ENCODE data around the gene OPCML. TPM values are rescaled to one million over a fixed set of nuclear protein-coding genes. Genes with fewer than 3 reads are reported as not detected.

The OPCML gene
- total and polyA plus RNA-seq, 2 donors (not counting 1 experiment from before 2014, with no cell fraction given): 0.99 to 2.8 TPM

- no peaks in the 10 kb centered on the region for H3K27me3 ChIP-seq (ENCODE audit: control insufficient read depth, insufficient read depth, low read length)
- H4K20me1 ChIP-seq (ENCODE audit: control insufficient read depth, extremely low read depth, insufficient read depth, low read length): no peaks in the 10 kb centered on the region
- DNase-seq (ENCODE audit: low read depth in 2 of 2): no peak
- no peak overlapping the region for H3K4me2 ChIP-seq (ENCODE audit: extremely low read depth, insufficient read depth, low read length)
- no peaks in the 10 kb centered on the region for H3K4me1 ChIP-seq (ENCODE audit: control insufficient read depth, extremely low read depth, insufficient read depth, low read length)
- H3K79me2 ChIP-seq (ENCODE audit: control insufficient read depth, insufficient read depth, low read length): no peaks in the 10 kb centered on the region
- no peak overlapping the region for H3K4me3 ChIP-seq (replicated peaks in 1 of 4; ENCODE audit: control extremely low read depth in 1 of 4, insufficient read depth in 1 of 4, low read depth in 3 of 4, low read length in 4 of 4)
- H2AFZ ChIP-seq (ENCODE audit: low read length): no peak overlapping the region
- no peak for TF ChIP-seq CTCF (conservative IDR thresholded peaks at IDR 0.05 in 1 of 2, IDR thresholded peaks at IDR 0.05 in 1 of 2; ENCODE audit: low read depth in 1 of 2, low read length in 2 of 2)
- no peak for TF ChIP-seq EZH2 (IDR thresholded peaks at IDR 0.05; ENCODE audit: low read length, missing control alignments)
- H3K27ac ChIP-seq (ENCODE audit: insufficient read depth, low read length): no peak overlapping the region
- H3K36me3 ChIP-seq (ENCODE audit: control insufficient read depth, insufficient read depth, low read length): no peaks in the 10 kb centered on the region
- no peak overlapping the region for H3K9ac ChIP-seq (ENCODE audit: insufficient read depth, low read length)
- H3K9me3 ChIP-seq (ENCODE audit: control insufficient read depth, insufficient read depth, low read depth, low read length): no peaks in the 10 kb centered on the region
Measured at GRCh38 chr11:133204158-133204557, 328.1 kb downstream of the OPCML start.

GRCh38 chr11:133202816-133203215 is 329.5 kb downstream of the OPCML start:
- H3K4me1 ChIP-seq (ENCODE audit: control insufficient read depth, extremely low read depth, insufficient read depth, low read length): no peaks in the 10 kb centered on the region
- H3K9me3 ChIP-seq (ENCODE audit: control insufficient read depth, insufficient read depth, low read depth, low read length): no peaks in the 10 kb centered on the region
- no peak overlapping the region for H2AFZ ChIP-seq (ENCODE audit: low read length)
- no peak for TF ChIP-seq CTCF (conservative IDR thresholded peaks at IDR 0.05 in 1 of 2, IDR thresholded peaks at IDR 0.05 in 1 of 2; ENCODE audit: low read depth in 1 of 2, low read length in 2 of 2)
- TF ChIP-seq EZH2 (IDR thresholded peaks at IDR 0.05; ENCODE audit: low read length, missing control alignments): no peak
- no peak for DNase-seq (ENCODE audit: low read depth in 2 of 2)
- no peak overlapping the region for H3K27ac ChIP-seq (ENCODE audit: insufficient read depth, low read length)
- no peaks in the 10 kb centered on the region for H3K79me2 ChIP-seq (ENCODE audit: control insufficient read depth, insufficient read depth, low read length)
- no peaks in the 10 kb centered on the region for H3K27me3 ChIP-seq (ENCODE audit: control insufficient read depth, insufficient read depth, low read length)
- no peak overlapping the region for H3K4me3 ChIP-seq (replicated peaks in 1 of 4; ENCODE audit: control extremely low read depth in 1 of 4, insufficient read depth in 1 of 4, low read depth in 3 of 4, low read length in 4 of 4)
- H3K36me3 ChIP-seq (ENCODE audit: control insufficient read depth, insufficient read depth, low read length): no peaks in the 10 kb centered on the region
- H4K20me1 ChIP-seq (ENCODE audit: control insufficient read depth, extremely low read depth, insufficient read depth, low read length): no peaks in the 10 kb centered on the region
- no peak overlapping the region for H3K4me2 ChIP-seq (ENCODE audit: extremely low read depth, insufficient read depth, low read length)
- H3K9ac ChIP-seq (ENCODE audit: insufficient read depth, low read length): no peak overlapping the region

- DNase-seq (ENCODE audit: low read depth in 2 of 2): no peak
- Histone ChIP-seq H3K36me3 (ENCODE audit: control insufficient read depth, insufficient read depth, low read length) (no peaks in the 10 kb centered on the region), H3K9me3 (ENCODE audit: control insufficient read depth, insufficient read depth, low read depth, low read length) (no peaks in the 10 kb centered on the region), H3K27me3 (ENCODE audit: control insufficient read depth, insufficient read depth, low read length) (no peaks in the 10 kb centered on the region), H3K4me2 (ENCODE audit: extremely low read depth, insufficient read depth, low read length) (no peak overlapping the region), H3K9ac (ENCODE audit: insufficient read depth, low read length) (no peak overlapping the region), H3K4me3 (replicated peaks in 1 of 4; ENCODE audit: control extremely low read depth in 1 of 4, insufficient read depth in 1 of 4, low read depth in 3 of 4, low read length in 4 of 4) (no peak overlapping the region), H2AFZ (ENCODE audit: low read length) (no peak overlapping the region), H3K27ac (ENCODE audit: insufficient read depth, low read length) (no peak overlapping the region), H4K20me1 (ENCODE audit: control insufficient read depth, extremely low read depth, insufficient read depth, low read length) (no peaks in the 10 kb centered on the region), H3K79me2 (ENCODE audit: control insufficient read depth, insufficient read depth, low read length) (no peaks in the 10 kb centered on the region), H3K4me1 (ENCODE audit: control insufficient read depth, extremely low read depth, insufficient read depth, low read length) (no peaks in the 10 kb centered on the region)
- TF ChIP-seq EZH2 (IDR thresholded peaks at IDR 0.05; ENCODE audit: low read length, missing control alignments): no peak
- TF ChIP-seq CTCF (conservative IDR thresholded peaks at IDR 0.05 in 1 of 2, IDR thresholded peaks at IDR 0.05 in 1 of 2; ENCODE audit: low read depth in 1 of 2, low read length in 2 of 2): no peak
Measured at GRCh38 chr11:133198438-133198837, 333.9 kb downstream of the OPCML start.
